ENCODE measurements around the gene OR8B8.
"Not testable (repeated sequence)": the region's sequence is repeated elsewhere in the genome, so short reads cannot be mapped to it uniquely, and the experiment has no call there.

Gene OR8B8

DNA sequence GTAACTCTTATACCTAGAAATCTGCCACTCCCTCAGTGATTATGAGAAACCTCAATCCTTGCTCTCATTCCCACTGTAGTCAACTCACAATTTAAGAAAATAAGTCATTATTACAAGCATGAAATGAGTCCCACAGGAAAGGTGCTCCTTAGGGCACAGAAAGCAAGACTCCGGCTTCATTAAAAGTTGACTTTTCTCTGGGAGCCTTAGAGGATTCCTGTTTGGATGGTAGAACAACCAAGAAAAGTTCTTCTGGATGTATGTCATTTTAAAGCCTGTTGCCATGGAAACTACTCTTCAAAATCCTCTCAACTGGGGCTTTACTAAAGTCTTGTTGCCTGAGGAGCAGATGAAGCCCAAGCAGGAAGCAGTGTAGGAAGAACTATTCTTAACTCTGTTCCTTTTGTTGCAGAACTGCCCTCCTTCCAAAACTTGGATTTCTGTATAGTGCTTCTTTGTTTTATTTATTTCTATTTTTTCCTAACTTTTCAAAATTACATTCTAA lies at the start of gene OR8B8:
Gene OR8B8, minus strand, starts transcription at position 51 of the 505 bp plus-strand sequence. CDS start 4,611 bp downstream, outside the sequence.
- no peak for DNase-seq

DNA sequence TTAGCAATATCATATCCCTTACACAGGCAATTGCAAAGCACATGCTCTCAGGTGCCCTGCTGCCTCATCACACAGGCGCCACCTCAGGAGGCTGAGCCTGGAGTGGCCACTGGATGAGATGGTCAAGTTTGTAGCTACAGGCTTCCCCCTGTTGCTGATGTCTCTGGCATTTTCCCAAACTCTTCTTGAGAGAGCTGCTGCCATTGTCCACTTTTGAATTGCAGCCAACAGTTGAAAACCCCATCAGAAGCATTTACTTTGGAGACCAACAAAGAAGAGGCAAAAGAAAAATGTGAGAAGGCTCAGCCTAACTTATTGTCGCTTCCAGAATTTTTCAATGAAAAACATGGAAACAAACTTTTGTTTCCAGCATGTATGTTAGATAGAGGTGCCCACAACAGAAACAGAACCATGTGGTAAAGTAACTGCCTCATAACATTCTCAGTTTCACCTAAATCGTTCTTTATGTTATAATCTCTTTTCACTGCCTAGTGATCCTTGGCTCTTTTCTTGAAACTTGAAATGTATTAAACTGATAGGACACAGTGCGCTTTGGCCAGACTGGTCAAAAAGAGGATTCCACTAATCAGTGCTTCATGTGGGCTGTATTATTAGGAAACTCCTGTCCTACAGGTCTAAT lies 47.6 kb upstream of the OR8B8 start:
- no peak for DNase-seq

GRCh38 chr11:124483422-124483821 lies 37.9 kb upstream of the OR8B8 start:
- no peak for DNase-seq

GRCh38 chr11:124482362-124483147 lies 37.1 kb upstream of the OR8B8 start:
- no peak for DNase-seq

- DNase-seq, result peak; percentile 29
Observed at GRCh38 chr11:124481365-124482323, 36.1 kb upstream of the OR8B8 start.

GRCh38 chr11:124479561-124479960 lies 34.1 kb upstream of the OR8B8 start:
- DNase-seq, result no peak

DNA sequence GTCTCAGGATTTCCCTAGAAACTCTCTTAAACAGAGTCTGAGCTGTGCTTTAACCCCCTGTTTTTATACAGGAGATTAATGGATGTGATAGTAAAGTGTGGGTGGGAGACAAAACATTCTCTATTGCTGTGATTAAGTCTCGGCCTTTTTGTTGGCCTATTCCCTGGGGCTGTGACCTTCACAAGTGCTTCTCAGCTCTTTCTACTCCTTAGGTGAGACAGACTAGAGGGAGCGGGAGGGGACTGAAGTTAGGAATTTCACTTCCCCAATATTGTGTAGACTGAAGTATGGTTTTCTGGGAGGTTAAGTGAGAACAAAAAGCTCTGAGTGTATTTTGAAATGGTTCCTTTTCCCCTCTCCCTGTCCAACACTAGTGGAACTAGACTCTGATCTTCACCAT lies 29.8 kb upstream of the OR8B8 start:
- DNase-seq, result no peak

- DNase-seq, result no peak
Observed at GRCh38 chr11:124474779-124475178, 29.3 kb upstream of the OR8B8 start.

DNA sequence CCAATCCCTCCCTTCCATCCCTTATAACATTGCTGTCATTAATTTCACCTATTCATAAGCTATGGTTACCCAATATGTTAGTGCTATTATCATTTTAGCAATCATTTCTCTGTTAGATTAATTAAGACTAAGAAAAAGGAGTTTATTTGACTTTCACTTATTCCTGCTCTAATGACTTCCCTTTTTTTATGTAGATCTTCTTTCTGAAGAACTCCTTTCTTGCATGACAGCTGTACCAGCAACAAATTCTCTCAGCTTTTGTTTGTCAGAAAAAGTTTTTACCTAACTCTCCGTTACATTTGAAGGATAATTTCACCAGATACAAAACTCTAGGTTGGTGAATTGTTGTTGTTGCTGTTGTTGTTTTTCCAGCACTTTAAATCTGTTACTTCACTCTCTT lies 28.6 kb upstream of the OR8B8 start:
- DNase-seq, result no peak

DNA sequence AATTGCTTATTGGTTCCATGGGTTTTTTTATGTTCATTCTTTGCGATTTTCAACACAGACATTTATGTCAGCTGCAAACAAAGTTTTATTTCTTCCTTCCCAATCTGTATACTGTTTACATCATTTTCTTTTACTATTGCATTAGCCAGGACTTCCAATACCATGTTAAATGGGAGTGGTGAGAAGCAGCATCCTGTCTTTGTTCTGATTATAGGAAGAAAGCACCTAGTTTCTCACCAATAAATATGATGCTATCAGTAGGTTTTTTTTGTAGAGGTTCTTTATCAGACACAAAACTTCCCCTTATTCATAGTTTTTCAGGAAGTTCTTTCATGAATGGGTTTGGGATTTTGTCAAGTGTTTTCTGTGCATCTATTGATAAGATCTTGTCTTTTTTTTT lies 28.0 kb upstream of the OR8B8 start:
- no peak for DNase-seq

DNA sequence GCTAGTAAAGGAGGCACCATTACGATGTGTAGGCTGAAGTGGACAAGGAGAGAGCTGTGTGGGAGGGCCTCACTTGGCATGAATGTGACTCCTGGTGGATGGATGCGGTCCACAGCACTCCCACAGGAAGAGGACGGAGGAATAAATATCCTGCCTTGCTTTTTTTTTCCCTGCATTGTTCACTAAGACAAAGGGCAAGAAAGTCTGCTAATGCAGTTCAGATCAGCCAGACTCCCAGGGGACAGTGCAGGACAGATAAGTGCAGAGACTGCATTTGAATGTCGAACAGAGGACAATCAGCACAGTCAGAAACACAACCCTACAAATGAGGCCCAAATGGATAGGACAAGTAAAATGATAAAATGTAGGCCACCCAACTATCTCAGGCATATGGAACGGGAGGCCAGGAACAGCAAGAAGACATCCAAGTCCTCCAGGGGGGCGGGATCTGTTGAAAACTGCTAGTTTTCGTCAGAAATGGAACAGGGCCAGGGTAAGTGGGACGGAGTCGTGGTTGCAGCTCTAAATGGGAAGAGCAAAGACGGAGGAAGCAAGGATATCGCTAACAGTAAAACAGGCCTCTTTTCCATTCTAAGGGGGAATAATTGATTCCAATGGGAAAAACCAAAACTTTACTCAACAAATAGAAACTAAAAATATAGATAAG lies 25.2 kb upstream of the OR8B8 start:
- no peak for DNase-seq

DNA sequence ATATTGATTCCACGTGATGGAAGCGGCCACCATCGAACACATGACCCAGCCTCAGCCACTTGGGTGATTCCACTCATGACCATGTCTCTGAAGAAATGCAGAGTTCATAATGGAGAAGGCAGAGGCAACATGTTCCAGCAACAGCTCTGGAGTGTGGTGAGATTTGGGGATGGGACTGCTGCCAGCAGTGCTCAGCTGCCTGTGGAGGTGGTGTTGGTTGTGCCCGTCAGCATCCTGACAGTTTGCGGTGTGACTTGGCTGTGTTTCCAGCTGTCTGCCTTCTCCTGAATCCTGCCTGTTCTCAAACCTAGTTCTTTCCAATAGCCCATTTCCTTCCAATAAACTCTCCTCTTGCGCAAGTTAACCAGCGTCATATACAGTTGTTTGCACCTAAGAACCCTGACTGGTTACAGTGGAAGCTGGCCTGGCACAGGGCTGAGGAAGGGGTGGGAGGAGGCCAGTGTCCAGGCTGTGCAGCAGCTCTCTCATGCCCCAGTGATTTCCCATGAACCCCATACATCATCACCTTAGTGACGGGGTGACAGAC lies 22.0 kb upstream of the OR8B8 start:
- no peak for DNase-seq

- no peak for DNase-seq
Observed at GRCh38 chr11:124465368-124465767, 19.9 kb upstream of the OR8B8 start.

DNA sequence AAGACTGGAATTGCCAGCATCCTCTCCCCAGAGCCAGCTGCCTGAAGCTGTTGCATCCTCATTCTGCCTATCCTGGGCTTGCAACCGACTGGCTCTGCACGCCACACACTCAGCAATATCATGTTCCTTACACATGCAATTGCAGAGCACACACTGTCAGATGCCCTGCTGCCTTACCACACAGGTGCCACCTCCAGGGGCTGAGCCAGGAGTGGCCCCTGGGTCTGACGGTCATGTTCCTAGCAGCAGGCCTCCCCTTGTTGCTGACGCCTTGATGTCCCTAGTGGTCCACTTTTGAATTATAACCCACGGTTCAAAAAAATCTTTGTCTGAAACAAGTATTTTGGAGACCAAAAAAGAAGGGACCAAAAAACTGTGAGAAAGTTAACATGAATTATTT lies 18.5 kb upstream of the OR8B8 start:
- DNase-seq, result no peak

GRCh38 chr11:124463324-124463723 lies 17.8 kb upstream of the OR8B8 start:
- no peak for DNase-seq

DNA sequence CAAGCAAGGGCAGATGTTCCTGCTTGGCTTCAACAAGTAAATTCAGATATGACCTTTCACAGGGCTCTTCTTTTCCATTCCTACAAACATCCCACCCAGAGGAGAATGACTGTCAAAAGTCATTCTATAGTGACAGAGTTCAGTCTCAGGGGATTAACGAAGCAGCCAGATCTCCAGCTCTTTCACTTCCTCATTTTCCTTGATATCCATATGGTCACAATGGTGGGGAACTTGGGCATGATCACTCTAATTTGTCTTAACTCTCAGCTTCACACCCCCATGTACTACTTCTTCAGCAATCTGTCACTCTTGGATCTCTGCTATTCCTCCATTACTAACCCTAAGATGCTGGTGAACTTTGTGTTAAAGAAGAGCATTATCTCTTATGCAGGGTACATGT lies 15.0 kb upstream of the OR8B8 start:
- no peak for DNase-seq

- DNase-seq, result not testable (repeated sequence)
Observed at GRCh38 chr11:124459379-124459778, 13.9 kb upstream of the OR8B8 start.

DNA sequence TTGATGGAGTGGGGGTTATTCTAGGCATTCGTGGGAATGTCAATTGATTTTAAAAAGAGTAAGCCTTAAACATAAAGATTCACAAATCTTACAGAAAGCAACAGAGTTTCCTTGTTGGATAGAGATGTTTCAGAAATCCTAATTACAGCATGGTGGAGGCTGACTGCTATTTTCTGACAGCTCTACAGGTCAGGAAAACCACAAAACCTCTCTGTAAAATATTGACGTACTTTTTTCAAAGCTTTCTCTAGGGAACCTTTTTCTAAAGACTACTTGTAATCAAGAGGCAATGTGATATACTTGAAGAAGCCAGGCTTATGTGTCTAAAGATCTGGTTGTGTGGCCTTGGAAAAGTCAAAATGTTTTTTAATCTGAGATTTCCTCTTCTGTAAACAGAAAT lies 9.1 kb upstream of the OR8B8 start:
- no peak for DNase-seq

GRCh38 chr11:124446916-124447315 lies 1.4 kb upstream of the OR8B8 start:
- no peak for DNase-seq

GRCh38 chr11:124442847-124443246 lies 2.6 kb downstream of the OR8B8 start:
- DNase-seq, result no peak

GRCh38 chr11:124442442-124442841 lies 3.1 kb downstream of the OR8B8 start:
- no peak for DNase-seq

DNA sequence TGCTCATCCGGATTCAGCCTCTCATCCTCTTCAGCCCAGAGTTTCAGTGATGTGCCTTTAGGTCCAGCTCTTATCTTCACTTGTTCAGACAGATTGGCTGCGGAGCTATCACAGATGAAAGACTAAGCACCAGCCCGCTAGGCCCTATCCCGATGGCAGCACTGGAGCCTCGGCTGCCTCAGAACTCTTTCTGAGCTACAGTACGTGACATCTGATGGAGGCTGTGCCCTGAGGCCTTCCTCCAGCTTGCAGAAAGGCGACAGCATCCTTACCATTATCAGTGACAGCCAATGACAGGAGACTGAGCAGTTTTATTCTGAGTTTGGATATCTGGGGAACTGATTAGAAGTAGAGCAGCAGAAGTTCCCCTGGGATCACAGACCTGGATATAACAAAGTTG lies 4.0 kb downstream of the OR8B8 start:
- no peak for DNase-seq
